Cardiac muscle cell (in vitro differentiated cells and primary cell): ENCODE data around the gene EPHX1. TPM values are rescaled to one million over a fixed set of nuclear protein-coding genes. Genes with fewer than 3 reads are reported as not detected.
"Not testable (repeated sequence)": the region's sequence is repeated elsewhere in the genome, so short reads cannot be mapped to it uniquely, and the experiment has no call there.

Experiments used
- DNase-seq, 2 donors: peaks; one replicate each; pipeline versions ENCODE4 v3.0.0 to v3.0.0-alpha.2; 2010 to 2017; ENCODE audit warnings: low read depth in 1 of 2, low spot score in 1 of 2
- H3K27ac ChIP-seq: fragments of 200-600 bp; sonication (generic); 2 replicates; pipeline ENCODE4 v1.5.1; 2016
- H3K27me3 ChIP-seq: fragments of 200-600 bp; sonication (generic); 2 replicates; pipeline ENCODE4 v1.6.0; 2016; ENCODE audit warnings: control low read depth
- H3K36me3 ChIP-seq: fragments of 200-600 bp; sonication (generic); 2 replicates; pipeline ENCODE4 v1.5.1; 2016; ENCODE audit warnings: control low read depth
- H3K4me1 ChIP-seq: fragments of 200-600 bp; sonication (generic); 2 replicates; pipeline ENCODE4 v1.8.1; 2017; ENCODE audit warnings: low read depth, mild to moderate bottlenecking, mixed run types
- H3K4me3 ChIP-seq: fragments of 200-600 bp; sonication (generic); 2 replicates; pipeline ENCODE4 v1.5.1; 2016; ENCODE audit warnings: mild to moderate bottlenecking
- H3K9me3 ChIP-seq: fragments of 200-600 bp; sonication (generic); 2 replicates; pipeline ENCODE4 v1.5.1; 2017; ENCODE audit warnings: low read depth, mild to moderate bottlenecking, control low read depth
- polyA plus RNA-seq: library from polyadenylated mRNA; unstranded; fragments of >200 nt; fragmentation: Nextera tagmentation; extraction: Ambion mirVana; gene quantifications from 2 replicates; pipeline ENCODE4 v1.2.1, GENCODE V29; 2016
- total RNA-seq: library from RNA; depleted of rRNA; stranded (reverse); fragments of >200 nt; gene quantifications from 2 replicates; pipeline ENCODE4 v1.2.3, GENCODE V29; 2016
- TF ChIP-seq, protein P1 (sequence below): IDR thresholded peaks from 2 replicates; pipeline ENCODE4 v1.5.1; 2012; ENCODE audit warnings: low read depth, mild to moderate bottlenecking, low read length

Gene EPHX1
- total and polyA plus RNA-seq, 2 experiments from 2014 or later, result 15.8 to 33.8 TPM

- peaks cover 11% of the 10 kb centered on the region for H3K4me1 ChIP-seq
- H3K27ac ChIP-seq, result no peak overlapping the region
- peak in 1 of 2 donors; percentile 87 for DNase-seq
- no peaks in the 10 kb centered on the region for H3K9me3 ChIP-seq
- H3K4me3 ChIP-seq, result no peak overlapping the region
- no peaks in the 10 kb centered on the region for H3K27me3 ChIP-seq
- no peaks in the 10 kb centered on the region for H3K36me3 ChIP-seq
- TF ChIP-seq, protein P1, sequence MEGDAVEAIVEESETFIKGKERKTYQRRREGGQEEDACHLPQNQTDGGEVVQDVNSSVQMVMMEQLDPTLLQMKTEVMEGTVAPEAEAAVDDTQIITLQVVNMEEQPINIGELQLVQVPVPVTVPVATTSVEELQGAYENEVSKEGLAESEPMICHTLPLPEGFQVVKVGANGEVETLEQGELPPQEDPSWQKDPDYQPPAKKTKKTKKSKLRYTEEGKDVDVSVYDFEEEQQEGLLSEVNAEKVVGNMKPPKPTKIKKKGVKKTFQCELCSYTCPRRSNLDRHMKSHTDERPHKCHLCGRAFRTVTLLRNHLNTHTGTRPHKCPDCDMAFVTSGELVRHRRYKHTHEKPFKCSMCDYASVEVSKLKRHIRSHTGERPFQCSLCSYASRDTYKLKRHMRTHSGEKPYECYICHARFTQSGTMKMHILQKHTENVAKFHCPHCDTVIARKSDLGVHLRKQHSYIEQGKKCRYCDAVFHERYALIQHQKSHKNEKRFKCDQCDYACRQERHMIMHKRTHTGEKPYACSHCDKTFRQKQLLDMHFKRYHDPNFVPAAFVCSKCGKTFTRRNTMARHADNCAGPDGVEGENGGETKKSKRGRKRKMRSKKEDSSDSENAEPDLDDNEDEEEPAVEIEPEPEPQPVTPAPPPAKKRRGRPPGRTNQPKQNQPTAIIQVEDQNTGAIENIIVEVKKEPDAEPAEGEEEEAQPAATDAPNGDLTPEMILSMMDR, result no peak
Measured at GRCh38 chr1:225813214-225813964, 3.5 kb downstream of the EPHX1 start.

DNA sequence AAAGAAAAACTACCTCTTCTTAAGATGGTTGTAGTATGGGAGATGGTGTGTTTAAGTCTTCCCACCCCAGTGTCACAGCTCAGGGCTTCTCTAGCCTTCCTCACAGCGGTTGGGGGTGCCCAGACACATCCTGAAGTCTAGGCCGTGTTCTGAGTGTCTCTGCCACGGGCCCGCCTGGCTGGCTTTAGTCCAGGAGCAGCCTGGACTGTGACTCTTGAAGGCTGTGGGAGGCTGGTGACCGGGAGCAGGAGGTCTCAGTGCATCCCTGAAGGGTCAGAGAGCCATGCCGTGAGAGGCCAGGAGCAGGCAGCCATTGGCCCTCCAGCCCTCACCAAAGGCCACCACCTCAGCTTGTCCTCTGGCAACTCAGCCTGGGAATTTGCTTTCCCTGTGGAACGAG lies 4.5 kb downstream of the EPHX1 start:
- TF ChIP-seq, protein P1, result no peak
- no peak for DNase-seq
- Histone ChIP-seq H3K9me3 (no peaks in the 10 kb centered on the region), H3K27ac (no peak overlapping the region), H3K27me3 (no peaks in the 10 kb centered on the region), H3K4me3 (no peak overlapping the region), H3K36me3 (no peaks in the 10 kb centered on the region), H3K4me1 (peaks cover 13% of the 10 kb centered on the region)

GRCh38 chr1:225815090-225815489 lies 5.2 kb downstream of the EPHX1 start:
- not testable (repeated sequence) for H3K4me3 ChIP-seq, H3K36me3 ChIP-seq
- H3K4me1 ChIP-seq, result peaks cover 15% of the 10 kb centered on the region

DNA sequence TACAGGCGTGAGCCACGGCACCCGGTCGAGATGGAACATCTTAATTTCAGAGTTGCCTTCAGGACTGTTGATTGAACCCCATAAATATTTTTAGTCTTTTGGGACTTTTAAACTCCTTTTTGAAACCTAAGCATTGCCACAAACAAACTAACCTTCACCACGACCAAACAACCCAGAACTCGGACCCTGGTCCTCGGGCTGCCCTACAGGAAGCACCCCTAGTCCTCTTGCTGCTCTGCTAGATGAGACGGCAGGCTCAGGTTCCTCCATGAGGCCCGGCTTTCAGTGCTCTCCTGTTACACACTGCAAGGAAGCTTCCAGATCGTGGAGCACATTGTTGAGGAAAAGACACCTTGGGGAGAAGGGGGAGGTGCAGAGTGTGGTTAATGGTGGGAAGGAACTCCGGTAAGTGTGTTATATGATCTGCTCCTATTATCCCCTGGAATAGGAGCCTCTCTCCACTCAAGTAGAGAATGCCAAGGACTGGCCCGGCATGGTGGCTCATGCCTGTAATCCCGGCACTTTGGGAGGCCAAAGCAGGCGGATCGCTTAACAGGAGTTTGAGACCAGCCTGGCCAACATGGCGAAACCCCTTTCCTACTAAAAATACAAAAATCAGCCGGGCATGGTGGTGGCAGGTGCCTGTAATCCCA lies 5.7 kb downstream of the EPHX1 start:
- H3K4me1 ChIP-seq, result peaks cover 15% of the 10 kb centered on the region
- no peaks in the 10 kb centered on the region for H3K36me3 ChIP-seq
- no peaks in the 10 kb centered on the region for H3K27me3 ChIP-seq
- no peak overlapping the region for H3K4me3 ChIP-seq
- TF ChIP-seq, protein P1, result no peak
- H3K9me3 ChIP-seq, result no peaks in the 10 kb centered on the region
- no peak for DNase-seq
- H3K27ac ChIP-seq, result no peak overlapping the region

More at GRCh38 chr1:225815090-225815489, 5.2 kb downstream of the EPHX1 start:
- H3K27ac ChIP-seq, H3K9me3 ChIP-seq, H3K27me3 ChIP-seq, DNase-seq: not testable (repeated sequence)

GRCh38 chr1:225816643-225817538 lies 7.0 kb downstream of the EPHX1 start:
- Histone ChIP-seq H3K4me1 (peaks cover 4% of the 10 kb centered on the region), H3K9me3 (no peaks in the 10 kb centered on the region), H3K36me3 (no peaks in the 10 kb centered on the region), H3K4me3 (no peak overlapping the region), H3K27me3 (no peaks in the 10 kb centered on the region), H3K27ac (no peak overlapping the region)
- TF ChIP-seq, protein P1, result no peak
- DNase-seq, result peak in 1 of 2 donors; percentile 72
